Fibroblast of lung (primary cell): ENCODE measurements around the gene SPINK7. TPM values are rescaled to one million over a fixed set of nuclear protein-coding genes. Genes with fewer than 3 reads are reported as not detected.

Experiments used
- DNase-seq, 2 donors: peaks; one replicate each; pipeline versions ENCODE4 v3.0.0 to v3.0.0-alpha.2; 2010; ENCODE audit warnings: low read depth in 2 of 2
- H2AFZ ChIP-seq: 2 replicates; pipeline ENCODE4 v1.5.1; 2012; ENCODE audit warnings: low read length, control low read depth, inconsistent platforms
- H3K27ac ChIP-seq: 2 replicates; pipeline ENCODE4 v1.5.1; 2011; ENCODE audit warnings: low read length, control low read depth; ENCODE audit not compliant: insufficient read depth
- H3K27me3 ChIP-seq: 2 replicates; pipeline ENCODE4 v1.5.1; 2011; ENCODE audit warnings: mild to moderate bottlenecking, low read length; ENCODE audit not compliant: control insufficient read depth, insufficient read depth
- H3K36me3 ChIP-seq: 2 replicates; pipeline ENCODE4 v1.5.1; 2011; ENCODE audit warnings: low read length; ENCODE audit not compliant: control insufficient read depth, insufficient read depth
- H3K4me1 ChIP-seq: 2 replicates; pipeline ENCODE4 v1.5.1; 2011; ENCODE audit warnings: low read length; ENCODE audit not compliant: control insufficient read depth, insufficient read depth; ENCODE audit errors: extremely low read depth
- H3K4me2 ChIP-seq: 2 replicates; pipeline ENCODE4 v1.5.1; 2011; ENCODE audit warnings: low read length, control low read depth; ENCODE audit not compliant: insufficient read depth; ENCODE audit errors: extremely low read depth
- H3K4me3 ChIP-seq, 4 experiments: fragments of 200-600 bp in 1 of 4; sonication (generic) in 1 of 4; replicated peaks in 1 of 4; 2 replicates each; pipeline ENCODE4 v1.5.1; 2011 to 2016; ENCODE audit warnings: low read length in 4 of 4, low read depth in 3 of 4, mild to moderate bottlenecking in 3 of 4, control low read depth in 2 of 4, inconsistent platforms in 1 of 4, mixed read lengths in 1 of 4; ENCODE audit not compliant: insufficient read depth in 1 of 4; ENCODE audit errors: control extremely low read depth in 1 of 4
- H3K79me2 ChIP-seq: 2 replicates; pipeline ENCODE4 v1.5.1; 2012; ENCODE audit warnings: mild to moderate bottlenecking, low read length, inconsistent platforms; ENCODE audit not compliant: control insufficient read depth, insufficient read depth
- H3K9ac ChIP-seq: 2 replicates; pipeline ENCODE4 v1.5.1; 2011; ENCODE audit warnings: mild to moderate bottlenecking, low read length, control low read depth; ENCODE audit not compliant: insufficient read depth
- H3K9me3 ChIP-seq: 2 replicates; pipeline ENCODE4 v1.5.1; 2012; ENCODE audit warnings: low read depth, low read length; ENCODE audit not compliant: control insufficient read depth, insufficient read depth
- H4K20me1 ChIP-seq: 2 replicates; pipeline ENCODE4 v1.5.1; 2011; ENCODE audit warnings: low read length; ENCODE audit not compliant: control insufficient read depth, insufficient read depth; ENCODE audit errors: extremely low read depth
- CTCF ChIP-seq, 2 donors: IDR thresholded peaks in 1 of 2; conservative IDR thresholded peaks in 1 of 2; 1 replicate in 1 of 2; 2 replicates in 1 of 2; pipeline ENCODE4 v1.5.1; 2011 to 2012; ENCODE audit warnings: low read length in 2 of 2, control low read depth in 1 of 2, inconsistent platforms in 1 of 2, low read depth in 1 of 2, mild to moderate bottlenecking in 1 of 2
- EZH2 ChIP-seq: IDR thresholded peaks from 2 replicates; pipeline ENCODE4 v1.5.1; 2012; ENCODE audit warnings: low read length, control low read depth, mild to moderate bottlenecking; ENCODE audit errors: missing control alignments
- polyA plus RNA-seq, 2 donors: library from polyadenylated mRNA; depleted of rRNA in 1 of 2; stranded (reverse) in 1 of 2; unstranded in 1 of 2; fragments of >200 nt; gene quantifications; 2 replicates each; pipeline ENCODE4 v1.2.1, GENCODE V29; 2011 to 2012; ENCODE audit warnings: missing spikeins in 1 of 2
- total RNA-seq: library from RNA; depleted of rRNA; stranded (reverse); fragments of >200 nt; gene quantifications from 2 replicates; pipeline ENCODE4 v1.2.1, GENCODE V29; 2014

The SPINK7 gene
- total and polyA plus RNA-seq, 2 donors (not counting 1 experiment from before 2014, with no cell fraction given): not detected

- Histone ChIP-seq H3K27ac (no peak overlapping the region), H3K36me3 (no peaks in the 10 kb centered on the region), H3K4me1 (no peaks in the 10 kb centered on the region), H4K20me1 (no peaks in the 10 kb centered on the region), H2AFZ (no peak overlapping the region), H3K27me3 (no peaks in the 10 kb centered on the region), H3K79me2 (no peaks in the 10 kb centered on the region), H3K4me3 (no peak overlapping the region), H3K9ac (no peak overlapping the region), H3K4me2 (no peak overlapping the region), H3K9me3 (no peaks in the 10 kb centered on the region)
- no peak for TF ChIP-seq CTCF (conservative IDR thresholded peaks at IDR 0.05 in 1 of 2, IDR thresholded peaks at IDR 0.05 in 1 of 2; ENCODE audit: low read depth in 1 of 2, low read length in 2 of 2)
- no peak for TF ChIP-seq EZH2
- DNase-seq: no peak
Observed at GRCh38 chr5:148347706-148348105, 35.5 kb downstream of the SPINK7 start.

GRCh38 chr5:148352696-148353095 lies 40.5 kb downstream of the SPINK7 start:
- H3K9ac ChIP-seq: no peak overlapping the region
- no peak overlapping the region for H2AFZ ChIP-seq
- TF ChIP-seq CTCF (conservative IDR thresholded peaks at IDR 0.05 in 1 of 2, IDR thresholded peaks at IDR 0.05 in 1 of 2; ENCODE audit: low read depth in 1 of 2, low read length in 2 of 2): no peak
- no peak for TF ChIP-seq EZH2
- no peak overlapping the region for H3K4me2 ChIP-seq
- no peaks in the 10 kb centered on the region for H3K79me2 ChIP-seq
- no peak overlapping the region for H3K4me3 ChIP-seq
- no peaks in the 10 kb centered on the region for H4K20me1 ChIP-seq
- DNase-seq: no peak
- no peaks in the 10 kb centered on the region for H3K9me3 ChIP-seq
- no peaks in the 10 kb centered on the region for H3K36me3 ChIP-seq
- H3K27me3 ChIP-seq: no peaks in the 10 kb centered on the region
- H3K4me1 ChIP-seq: no peaks in the 10 kb centered on the region
- no peak overlapping the region for H3K27ac ChIP-seq

GRCh38 chr5:148353634-148354033 lies 41.4 kb downstream of the SPINK7 start:
- Histone ChIP-seq H3K4me3 (no peak overlapping the region), H3K36me3 (no peaks in the 10 kb centered on the region), H3K27ac (no peak overlapping the region), H3K79me2 (no peaks in the 10 kb centered on the region), H3K4me1 (no peaks in the 10 kb centered on the region), H3K27me3 (no peaks in the 10 kb centered on the region), H2AFZ (no peak overlapping the region), H4K20me1 (no peaks in the 10 kb centered on the region), H3K4me2 (no peak overlapping the region), H3K9me3 (no peaks in the 10 kb centered on the region), H3K9ac (no peak overlapping the region)
- DNase-seq: no peak
- no peak for TF ChIP-seq CTCF (conservative IDR thresholded peaks at IDR 0.05 in 1 of 2, IDR thresholded peaks at IDR 0.05 in 1 of 2; ENCODE audit: low read depth in 1 of 2, low read length in 2 of 2)
- no peak for TF ChIP-seq EZH2
